IgD-negative memory B cell (primary cell): ENCODE data around the gene NEK10. TPM values are rescaled to one million over a fixed set of nuclear protein-coding genes. Genes with fewer than 3 reads are reported as not detected.

Experiments used
- H3K27ac Mint-ChIP-seq, 3 donors: one replicate each; pipeline ENCODE4 v1.8.0; 2020 to 2022; ENCODE audit warnings: mild to moderate bottlenecking in 3 of 3, mixed read lengths in 3 of 3, moderate library complexity in 1 of 3
- H3K27me3 Mint-ChIP-seq: one replicate; pipeline ENCODE4 v1.8.0; 2021; ENCODE audit warnings: mixed read lengths
- H3K36me3 Mint-ChIP-seq: one replicate; pipeline ENCODE4 v1.8.0; 2020; ENCODE audit warnings: mild to moderate bottlenecking, mixed read lengths
- H3K4me1 Mint-ChIP-seq, 3 donors: one replicate each; pipeline ENCODE4 v1.8.0; 2020 to 2022; ENCODE audit warnings: mixed read lengths in 3 of 3, mild to moderate bottlenecking in 1 of 3
- H3K4me3 Mint-ChIP-seq, 4 donors: one replicate each; pipeline ENCODE4 v1.8.0; 2020 to 2022; ENCODE audit warnings: mild to moderate bottlenecking in 4 of 4, mixed read lengths in 4 of 4, moderate library complexity in 3 of 4
- H3K9me3 Mint-ChIP-seq, 3 donors: one replicate each; pipeline ENCODE4 v1.8.0; 2020 to 2021; ENCODE audit warnings: mixed read lengths in 3 of 3, mild to moderate bottlenecking in 1 of 3
- polyA plus RNA-seq: library from polyadenylated mRNA; unstranded; fragments of 300-500 nt; fragmentation: Illumina TruSeq; gene quantifications from one replicate; pipeline ENCODE4 v1.2.3, GENCODE V29; 2021

Gene NEK10
- polyA plus RNA-seq, 1 donor from 2014 or later, result not detected

DNA sequence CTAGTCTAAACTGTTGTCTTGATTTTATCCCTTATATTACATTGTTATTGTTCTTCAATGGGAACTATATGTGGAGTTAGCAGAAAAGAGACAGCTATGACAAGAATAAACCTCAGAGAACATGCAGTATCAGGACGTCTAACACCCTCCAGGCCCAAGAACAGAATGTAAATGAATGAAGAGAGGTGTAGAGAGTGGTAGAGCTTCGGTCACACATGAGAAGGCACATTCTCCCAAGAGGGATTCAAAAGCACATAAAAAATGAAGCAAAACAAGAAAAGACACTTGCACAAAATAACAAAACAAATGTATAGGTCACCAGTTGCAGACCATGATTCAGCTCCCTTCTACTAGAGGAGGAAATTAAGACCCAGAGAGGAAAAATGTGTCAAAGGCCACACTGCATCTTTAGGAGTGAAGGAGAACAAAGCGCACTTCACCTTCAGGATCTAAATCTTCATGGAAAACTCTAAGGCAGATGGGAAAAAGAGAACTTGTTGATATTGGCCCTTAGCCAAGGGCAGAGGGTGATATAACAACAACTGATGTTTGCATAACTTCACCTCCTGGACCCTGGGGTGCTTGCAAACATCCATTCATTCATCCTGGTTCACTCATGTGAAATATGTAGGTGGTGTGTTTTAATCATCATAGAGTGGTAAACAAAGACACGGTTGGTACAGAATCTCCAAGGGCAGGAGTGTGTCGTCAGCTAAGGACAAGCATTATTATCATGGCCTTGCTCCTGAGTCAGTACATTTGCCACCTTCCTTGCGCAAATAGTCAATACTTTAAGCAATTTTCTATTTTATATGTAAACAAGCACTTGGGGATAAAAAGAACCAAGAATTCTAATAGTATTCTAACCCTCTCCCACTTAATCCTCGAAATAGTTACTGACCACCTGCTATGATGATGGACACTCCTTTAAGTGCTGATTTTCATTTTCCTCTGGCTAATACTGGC lies 8.8 kb downstream of the NEK10 start:
- Mint-ChIP-seq H3K4me1 (peaks cover 30 to 34% (median 30%) of the 10 kb centered on the region in 3 donors), H3K27ac (peak overlapping the region in 2 of 3 donors; percentile 0 to 65), H3K9me3 (no peaks in the 10 kb centered on the region), H3K4me3 (peak overlapping the region in 2 of 4 donors; percentile 39 to 67), H3K36me3 (no peaks in the 10 kb centered on the region), H3K27me3 (no peaks in the 10 kb centered on the region)

DNA sequence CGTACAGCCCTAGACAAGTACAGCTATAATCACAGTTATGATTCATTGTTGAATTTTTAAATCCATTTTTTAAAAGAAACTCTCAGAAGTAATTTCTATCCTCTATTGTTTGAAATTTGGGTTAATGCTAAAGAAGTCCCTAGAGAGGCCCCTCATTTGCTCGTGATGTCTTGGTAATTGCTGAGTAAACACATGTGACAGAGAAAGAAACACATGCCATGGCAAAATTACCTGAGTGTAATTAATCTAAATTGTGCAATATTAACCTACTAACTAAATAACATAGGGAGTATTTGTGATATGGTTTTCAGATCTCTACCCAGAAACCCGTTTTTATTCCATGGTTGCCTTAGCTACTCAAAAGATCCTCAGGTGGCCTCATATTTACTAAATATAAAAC lies 10.8 kb downstream of the NEK10 start:
- H3K27me3 Mint-ChIP-seq, result no peaks in the 10 kb centered on the region
- no peaks in the 10 kb centered on the region for H3K9me3 Mint-ChIP-seq
- no peaks in the 10 kb centered on the region for H3K36me3 Mint-ChIP-seq
- peak overlapping the region in 1 of 3 donors; percentile 34 for H3K27ac Mint-ChIP-seq
- H3K4me1 Mint-ChIP-seq, result peaks cover 30 to 34% (median 30%) of the 10 kb centered on the region in 3 donors
- H3K4me3 Mint-ChIP-seq, result no peak overlapping the region

DNA sequence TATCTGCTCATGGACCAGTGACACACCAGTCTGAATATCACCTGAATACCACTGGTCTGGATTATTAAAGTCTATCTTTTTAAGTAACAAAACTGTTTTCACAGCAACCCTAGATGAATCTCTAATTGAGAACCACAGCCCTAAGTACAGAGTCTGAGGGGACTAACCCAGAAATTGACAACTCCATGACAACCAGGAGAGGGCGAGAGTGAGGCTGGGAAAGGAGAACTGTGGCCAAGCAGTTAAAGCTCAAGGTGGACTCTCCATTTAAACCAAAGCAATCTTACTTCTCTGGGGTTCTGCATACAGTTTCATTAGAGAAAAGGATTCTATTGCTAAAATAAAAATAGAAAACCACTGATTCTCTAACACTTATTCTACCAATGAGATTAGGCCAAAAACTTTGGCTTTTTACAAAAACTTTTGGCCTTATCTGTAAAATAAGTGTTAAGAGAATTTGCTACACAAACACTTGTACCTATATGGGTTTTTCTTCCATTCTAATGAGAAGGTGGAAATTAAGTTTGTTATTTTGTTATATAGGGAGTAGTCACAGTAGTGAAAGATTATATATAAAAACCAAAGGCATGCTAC lies 11.4 kb downstream of the NEK10 start:
- Mint-ChIP-seq H3K9me3 (no peaks in the 10 kb centered on the region), H3K27me3 (no peaks in the 10 kb centered on the region), H3K27ac (no peak overlapping the region), H3K4me1 (peaks cover 30 to 34% (median 30%) of the 10 kb centered on the region in 3 donors), H3K36me3 (no peaks in the 10 kb centered on the region), H3K4me3 (no peak overlapping the region)

DNA sequence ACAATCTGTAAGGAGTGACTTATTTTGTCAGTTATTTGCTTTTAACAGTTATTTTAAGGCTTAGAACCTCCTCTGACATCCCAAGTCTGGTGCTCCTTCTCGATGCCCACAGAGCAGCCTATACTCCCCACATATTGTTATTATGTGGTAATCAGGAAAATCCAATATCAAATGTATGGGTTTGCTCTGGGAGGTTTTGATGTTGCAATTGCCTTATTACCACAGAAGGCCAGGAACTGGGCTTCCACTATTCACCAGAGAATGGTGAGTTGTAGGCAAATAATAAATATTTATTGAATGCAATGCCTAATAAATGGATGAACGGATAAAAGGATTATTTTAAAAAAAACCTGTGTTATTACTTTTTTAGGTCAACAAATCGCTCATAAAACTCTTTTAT lies 12.2 kb downstream of the NEK10 start:
- Mint-ChIP-seq H3K27me3 (no peaks in the 10 kb centered on the region), H3K27ac (no peak overlapping the region), H3K36me3 (no peaks in the 10 kb centered on the region), H3K4me3 (no peak overlapping the region), H3K9me3 (no peaks in the 10 kb centered on the region), H3K4me1 (peaks cover 30 to 34% (median 30%) of the 10 kb centered on the region in 3 donors)

DNA sequence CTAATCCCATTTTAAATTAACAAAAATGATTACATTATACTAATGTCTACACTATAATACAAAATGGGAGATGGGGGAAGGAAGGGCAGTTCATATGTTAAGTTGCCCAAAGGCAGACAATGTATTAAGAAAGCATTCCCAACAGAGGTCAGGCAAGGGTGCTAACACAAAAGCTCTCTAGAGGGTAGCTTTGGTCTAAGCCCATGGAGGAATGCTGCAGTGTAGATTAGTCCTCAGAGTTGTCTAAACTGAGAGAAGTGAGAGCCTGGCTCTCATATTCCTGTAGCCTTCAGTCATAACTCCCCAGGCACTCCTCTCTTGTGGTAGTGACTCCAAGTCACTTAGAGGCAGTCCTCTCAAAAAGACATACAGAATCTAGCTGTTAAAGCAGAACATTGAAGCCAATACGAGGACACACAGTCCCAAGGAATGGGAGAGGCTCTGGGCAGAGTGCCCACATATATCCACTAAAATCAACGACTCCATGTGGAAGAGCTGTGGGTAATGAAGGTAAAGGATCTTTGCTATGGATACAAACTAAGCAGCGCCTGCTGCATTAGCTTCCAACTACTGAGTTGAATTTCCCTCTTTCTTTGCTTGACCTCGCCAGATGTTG lies 14.5 kb downstream of the NEK10 start:
- Mint-ChIP-seq H3K9me3 (no peaks in the 10 kb centered on the region), H3K27ac (no peak overlapping the region), H3K27me3 (no peaks in the 10 kb centered on the region), H3K4me1 (peaks cover 19 to 24% (median 23%) of the 10 kb centered on the region in 3 donors), H3K36me3 (peaks cover 3% of the 10 kb centered on the region), H3K4me3 (no peak overlapping the region)

DNA sequence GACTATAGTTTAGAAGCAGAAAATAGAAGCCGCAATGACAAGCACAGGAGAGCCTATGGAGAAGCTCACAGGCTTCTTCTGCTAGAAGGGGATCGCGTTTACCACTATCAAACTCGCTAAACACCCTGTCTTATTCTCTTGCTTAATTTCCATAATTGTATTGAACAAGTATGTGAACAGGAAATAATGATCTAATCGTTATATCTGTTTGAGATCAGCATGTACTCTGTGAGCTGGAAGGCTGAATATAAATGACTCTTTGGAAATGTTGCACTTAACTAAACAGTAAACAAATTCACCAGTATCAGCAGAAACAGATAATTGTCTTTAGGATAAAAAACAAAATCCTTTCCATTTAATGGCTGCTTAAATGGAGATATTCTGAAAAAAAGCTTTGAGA lies 15.0 kb downstream of the NEK10 start:
- Mint-ChIP-seq H3K36me3 (peaks cover 4% of the 10 kb centered on the region), H3K4me1 (peaks cover 16 to 19% (median 18%) of the 10 kb centered on the region in 3 donors)

DNA sequence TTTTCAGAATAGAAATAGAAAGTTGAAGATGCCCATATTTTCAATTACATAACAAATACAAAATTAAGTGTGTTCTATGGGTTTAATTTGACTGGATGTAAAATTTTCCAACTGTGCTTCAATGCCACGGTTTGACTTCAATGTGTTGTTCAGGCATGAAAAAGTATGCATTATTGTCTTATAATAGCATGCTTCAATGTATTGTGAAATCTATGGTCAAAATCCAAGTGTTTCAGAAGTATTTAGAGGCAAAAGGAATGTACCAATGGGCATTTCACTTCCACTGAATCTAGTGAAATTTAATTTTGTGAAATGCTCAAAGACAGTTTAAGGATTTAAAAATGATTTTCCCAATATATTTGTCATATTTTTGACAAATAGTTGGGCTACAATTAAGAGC lies 16.0 kb downstream of the NEK10 start:
- H3K27ac Mint-ChIP-seq, result no peak overlapping the region
- no peaks in the 10 kb centered on the region for H3K9me3 Mint-ChIP-seq
- H3K4me3 Mint-ChIP-seq, result no peak overlapping the region
- H3K4me1 Mint-ChIP-seq, result peaks cover 12 to 13% (median 13%) of the 10 kb centered on the region in 3 donors
- no peaks in the 10 kb centered on the region for H3K27me3 Mint-ChIP-seq
- H3K36me3 Mint-ChIP-seq, result peaks cover 5% of the 10 kb centered on the region

More for the DNA sequence above, 15.0 kb downstream of the NEK10 start:
- Mint-ChIP-seq H3K27me3 (no peaks in the 10 kb centered on the region), H3K4me3 (no peak overlapping the region), H3K27ac (no peak overlapping the region), H3K9me3 (no peaks in the 10 kb centered on the region)

DNA sequence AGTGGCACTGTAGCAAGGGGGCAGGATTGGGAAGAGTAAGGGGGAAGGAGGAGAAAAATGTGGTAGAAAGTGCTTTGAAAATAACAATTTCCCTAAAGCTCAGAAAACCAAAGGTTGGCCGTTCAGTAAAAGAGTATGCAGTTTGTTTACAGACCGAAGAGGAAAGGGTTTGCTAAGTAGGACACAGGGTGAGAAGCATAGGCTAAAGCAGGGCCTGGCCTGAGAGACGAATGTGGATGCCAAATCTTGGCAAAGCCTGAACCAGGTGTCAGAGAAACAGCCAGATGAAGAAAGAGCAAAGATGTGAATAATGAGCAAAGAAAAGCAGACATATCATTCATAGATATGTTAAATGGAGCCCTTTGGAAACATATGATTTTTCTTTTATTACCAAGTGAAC lies 17.1 kb downstream of the NEK10 start:
- Mint-ChIP-seq H3K4me1 (peaks cover 6 to 7% (median 6%) of the 10 kb centered on the region in 3 donors), H3K4me3 (no peak overlapping the region), H3K36me3 (peaks cover 8% of the 10 kb centered on the region), H3K27ac (no peak overlapping the region), H3K27me3 (no peaks in the 10 kb centered on the region), H3K9me3 (no peaks in the 10 kb centered on the region)

DNA sequence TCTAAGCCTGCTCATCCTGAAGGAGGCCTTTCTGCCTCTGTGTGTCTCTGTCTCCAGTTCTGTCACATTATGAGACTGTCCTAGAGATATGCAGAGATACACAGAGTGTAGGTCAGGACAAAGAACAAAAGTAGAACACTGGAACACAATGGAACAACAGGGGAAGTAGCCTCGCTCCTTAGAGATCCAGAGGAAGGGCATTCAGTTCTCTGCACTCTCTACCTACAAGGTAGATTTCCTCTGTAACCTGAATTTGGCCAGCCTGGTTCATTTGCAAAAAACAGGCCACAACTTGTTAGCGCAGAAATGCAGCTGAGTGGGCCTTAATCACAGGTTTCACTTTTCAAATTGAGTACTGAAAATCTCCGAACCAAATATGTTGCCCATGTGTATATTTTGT lies 19.4 kb downstream of the NEK10 start:
- H3K9me3 Mint-ChIP-seq, result no peaks in the 10 kb centered on the region
- peaks cover 8% of the 10 kb centered on the region for H3K36me3 Mint-ChIP-seq
- H3K27ac Mint-ChIP-seq, result peak overlapping the region in 2 of 3 donors; percentile 4 to 40
- H3K27me3 Mint-ChIP-seq, result no peaks in the 10 kb centered on the region
- H3K4me3 Mint-ChIP-seq, result peak overlapping the region in 2 of 4 donors; percentile 11 to 20
- peaks cover 6 to 9% (median 7%) of the 10 kb centered on the region in 3 donors for H3K4me1 Mint-ChIP-seq

DNA sequence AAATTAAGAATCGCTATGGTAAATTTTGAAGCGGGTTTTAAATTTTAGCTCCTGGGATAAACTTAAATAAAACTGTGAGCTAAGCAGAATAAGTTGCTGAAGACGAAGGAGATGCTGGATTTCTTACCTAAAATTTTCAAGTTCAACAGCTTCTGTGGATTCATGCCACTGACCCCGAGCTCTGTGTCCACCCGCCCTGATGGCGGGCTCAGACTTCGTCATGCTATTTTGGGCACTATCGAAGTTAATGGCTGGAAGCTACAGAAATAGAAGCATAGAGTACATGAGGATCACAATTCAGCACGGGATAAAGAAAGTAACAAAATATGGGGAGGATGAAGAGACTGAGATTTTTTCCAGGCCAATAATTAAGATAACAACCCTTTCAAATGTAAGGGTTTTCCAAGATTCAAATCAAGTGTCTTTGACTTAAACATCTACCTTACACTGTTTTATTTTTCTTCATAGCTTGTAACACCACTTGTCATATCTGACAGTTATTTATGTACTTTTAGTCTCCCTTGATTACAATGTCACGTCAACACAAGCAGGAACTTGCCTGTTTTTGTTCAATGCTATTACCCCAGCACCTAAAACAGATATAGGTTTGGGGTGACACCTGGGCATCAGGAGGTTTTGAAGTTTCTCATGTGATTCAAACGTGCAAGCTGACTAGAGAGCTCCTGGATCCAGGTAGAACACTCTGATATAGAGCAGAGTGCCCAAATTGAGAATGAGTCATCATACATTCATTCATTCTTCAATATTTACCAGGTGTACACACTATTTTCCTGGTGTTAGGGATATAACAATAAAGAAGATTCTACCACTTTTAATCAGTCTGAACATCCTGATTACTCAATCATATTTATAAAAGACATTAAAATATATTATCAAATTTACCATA lies 23.0 kb downstream of the NEK10 start:
- Mint-ChIP-seq H3K27ac (no peak overlapping the region), H3K9me3 (no peaks in the 10 kb centered on the region), H3K27me3 (no peaks in the 10 kb centered on the region), H3K4me3 (no peak overlapping the region), H3K4me1 (peaks cover 6 to 11% (median 7%) of the 10 kb centered on the region in 3 donors), H3K36me3 (peaks cover 8% of the 10 kb centered on the region)

DNA sequence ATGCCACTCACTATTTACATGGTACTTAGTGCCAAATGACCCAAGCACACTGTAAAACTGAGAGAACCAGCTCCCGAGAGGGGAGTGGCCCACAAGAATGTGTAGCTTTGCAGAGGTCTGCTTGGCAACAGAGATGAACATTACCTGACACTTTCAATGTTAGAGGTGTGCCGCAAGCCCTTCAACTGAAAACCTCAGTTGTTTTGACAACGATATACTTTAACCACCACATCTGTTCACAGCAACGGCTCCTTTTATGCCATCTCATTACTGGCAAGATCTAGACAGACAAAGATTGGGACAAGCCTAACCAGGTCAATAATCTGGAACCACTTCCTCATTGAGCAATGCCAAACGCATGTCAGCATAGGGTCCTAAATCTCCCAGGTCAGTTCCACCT lies 23.7 kb downstream of the NEK10 start:
- H3K9me3 Mint-ChIP-seq, result no peaks in the 10 kb centered on the region
- H3K36me3 Mint-ChIP-seq, result peaks cover 8% of the 10 kb centered on the region
- no peaks in the 10 kb centered on the region for H3K27me3 Mint-ChIP-seq
- no peak overlapping the region for H3K27ac Mint-ChIP-seq
- H3K4me3 Mint-ChIP-seq, result no peak overlapping the region
- peaks cover 6 to 14% (median 10%) of the 10 kb centered on the region in 3 donors for H3K4me1 Mint-ChIP-seq

DNA sequence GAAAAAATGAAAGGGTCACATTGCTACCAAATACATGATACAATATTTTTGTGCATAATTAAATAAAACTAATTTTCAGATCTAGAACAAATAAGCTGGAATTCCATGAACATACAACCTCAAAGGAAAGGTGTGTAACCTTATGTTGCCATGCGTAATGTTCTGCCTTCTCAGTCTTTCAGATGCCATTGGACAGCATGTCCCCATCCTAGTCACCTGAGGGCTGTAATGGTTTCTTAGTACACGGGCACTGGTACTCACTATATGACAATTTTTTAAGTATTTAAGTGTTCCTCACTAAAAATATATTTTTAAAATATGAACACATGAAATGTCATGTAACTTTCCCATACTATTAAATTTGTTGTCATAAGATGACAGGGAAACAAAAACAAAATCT lies 24.1 kb downstream of the NEK10 start:
- peaks cover 7 to 13% (median 9%) of the 10 kb centered on the region in 3 donors for H3K4me1 Mint-ChIP-seq
- H3K27me3 Mint-ChIP-seq, result no peaks in the 10 kb centered on the region
- no peaks in the 10 kb centered on the region for H3K9me3 Mint-ChIP-seq
- no peak overlapping the region for H3K4me3 Mint-ChIP-seq
- no peak overlapping the region for H3K27ac Mint-ChIP-seq
- peaks cover 5% of the 10 kb centered on the region for H3K36me3 Mint-ChIP-seq

DNA sequence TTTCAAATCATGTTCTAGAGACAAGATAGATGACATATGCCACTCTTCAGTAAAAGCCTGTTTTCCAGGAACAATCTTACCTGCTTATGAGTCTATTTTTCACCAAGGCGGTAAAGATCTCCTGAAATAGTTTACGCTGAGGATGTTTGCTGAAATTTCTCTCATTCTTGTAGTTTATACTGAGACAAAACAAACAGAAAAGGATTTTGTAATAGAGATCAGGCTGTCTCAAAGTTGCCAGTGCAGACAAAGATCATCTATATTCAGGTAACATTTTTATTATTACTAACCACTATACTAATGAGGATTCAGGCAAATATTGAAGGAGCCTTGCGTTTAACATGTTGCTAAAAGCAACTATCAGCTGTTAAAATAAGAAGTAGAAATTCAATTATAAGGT lies 25.0 kb downstream of the NEK10 start:
- Mint-ChIP-seq H3K27me3 (no peaks in the 10 kb centered on the region), H3K36me3 (peaks cover 4% of the 10 kb centered on the region), H3K4me3 (no peak overlapping the region), H3K27ac (no peak overlapping the region), H3K4me1 (peaks cover 6 to 11% (median 6%) of the 10 kb centered on the region in 3 donors), H3K9me3 (no peaks in the 10 kb centered on the region)

DNA sequence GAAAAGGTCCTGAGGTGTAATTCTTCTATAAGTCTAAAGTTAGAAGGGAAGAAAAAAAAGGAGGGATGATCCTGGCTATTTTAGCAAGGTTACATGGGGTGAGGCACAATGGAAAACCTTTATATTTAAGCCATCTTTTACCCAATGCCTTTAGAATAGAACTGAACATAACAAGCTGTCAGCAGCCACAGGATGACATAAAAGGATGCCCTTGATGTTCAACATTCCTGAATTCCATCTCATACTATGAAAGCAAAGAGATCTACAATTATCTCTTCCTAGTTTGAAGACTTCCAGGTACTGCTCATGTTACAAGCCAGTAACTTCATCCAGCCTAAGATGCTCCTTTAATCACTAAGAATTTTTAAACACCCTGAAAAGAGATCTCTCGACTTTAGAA lies 26.9 kb downstream of the NEK10 start:
- Mint-ChIP-seq H3K4me3 (no peak overlapping the region), H3K4me1 (peaks cover 5 to 11% (median 6%) of the 10 kb centered on the region in 3 donors), H3K27ac (no peak overlapping the region), H3K9me3 (peaks cover 0 to 4% (median 0%) of the 10 kb centered on the region in 3 donors), H3K27me3 (peaks cover 3% of the 10 kb centered on the region), H3K36me3 (peaks cover 2% of the 10 kb centered on the region)
